ENCODE measurements around the gene HYAL3.

Gene HYAL3

GRCh38 chr3:50294492-50295403 lies 4.5 kb downstream of the HYAL3 start:
- TF ChIP-seq CTCF (IDR thresholded peaks at IDR 0.05; ENCODE audit: control insufficient read depth, extremely low read depth, insufficient read depth), result no peak
- DNase-seq (ENCODE audit: low read depth), result no peak
- H3K4me3 ChIP-seq (ENCODE audit: low read depth, low read length), result no peak overlapping the region

- no peak for DNase-seq (ENCODE audit: low read depth)
- TF ChIP-seq CTCF (IDR thresholded peaks at IDR 0.05; ENCODE audit: control insufficient read depth, extremely low read depth, insufficient read depth), result no peak
- H3K4me3 ChIP-seq (ENCODE audit: low read depth, low read length), result no peak overlapping the region
These were observed 5.1 kb downstream of the HYAL3 start for GRCh38 chr3:50294089-50294488.

- H3K4me3 ChIP-seq (ENCODE audit: low read depth, low read length), result peak overlapping the region; percentile 65
- TF ChIP-seq CTCF (IDR thresholded peaks at IDR 0.05; ENCODE audit: control insufficient read depth, extremely low read depth, insufficient read depth), result no peak
- DNase-seq (ENCODE audit: low read depth), result no peak
These were observed 6.0 kb downstream of the HYAL3 start for GRCh38 chr3:50293079-50293801.

GRCh38 chr3:50292159-50293078 lies 6.8 kb downstream of the HYAL3 start, which contains the start of gene IFRD2:
IFRD2 (minus strand) TSS chr3:50292429; CDS start chr3:50292274, 155 bp downstream.
- TF ChIP-seq CTCF (IDR thresholded peaks at IDR 0.05; ENCODE audit: control insufficient read depth, extremely low read depth, insufficient read depth), result no peak
- H3K4me3 ChIP-seq (ENCODE audit: low read depth, low read length), result peak within 1 kb of the TSS; percentile 65
- DNase-seq (ENCODE audit: low read depth), result peak; percentile 96

DNA sequence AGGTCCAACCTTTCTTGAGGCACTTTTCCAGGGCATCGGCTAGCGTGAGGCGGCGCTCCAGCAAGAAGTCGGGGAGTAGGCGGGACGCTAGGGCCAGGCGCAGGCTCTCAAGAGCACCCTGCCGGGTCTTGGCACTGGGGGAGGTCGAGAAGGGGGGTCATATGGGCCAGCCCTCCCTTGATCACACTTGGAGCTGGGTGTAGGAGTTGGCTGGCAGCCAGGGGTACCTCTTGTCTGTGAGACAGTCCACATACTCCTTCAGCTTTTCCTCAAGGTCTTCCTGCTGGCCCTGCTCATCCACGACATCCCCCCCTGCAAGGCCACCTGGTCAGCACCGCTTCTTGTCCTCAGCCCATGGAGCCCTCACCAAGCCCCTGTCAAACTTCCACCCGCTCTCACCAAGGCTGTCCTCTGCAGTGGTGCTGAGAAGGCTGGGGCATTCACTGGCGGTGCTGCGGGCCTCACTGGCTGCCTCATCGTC lies 9.0 kb downstream of the HYAL3 start:
- TF ChIP-seq CTCF (IDR thresholded peaks at IDR 0.05; ENCODE audit: control insufficient read depth, extremely low read depth, insufficient read depth), result no peak
- no peak for DNase-seq (ENCODE audit: low read depth)
- no peak overlapping the region for H3K4me3 ChIP-seq (ENCODE audit: low read depth, low read length)

GRCh38 chr3:50289130-50289529 lies 10.1 kb downstream of the HYAL3 start:
- no peak for TF ChIP-seq CTCF (IDR thresholded peaks at IDR 0.05; ENCODE audit: control insufficient read depth, extremely low read depth, insufficient read depth)
- no peak overlapping the region for H3K4me3 ChIP-seq (ENCODE audit: low read depth, low read length)
- no peak for DNase-seq (ENCODE audit: low read depth)

Data from LNCaP clone FGC (cell line).